ENCODE data around the gene TFDP1. TPM values are rescaled to one million over a fixed set of nuclear protein-coding genes. Genes with fewer than 3 reads are reported as not detected.

Gene TFDP1
- total RNA-seq, 1 donor from 2014 or later: 171 TPM

GRCh38 chr13:113631341-113632095, 47.0 kb downstream of the TFDP1 start:
- H3K27ac Mint-ChIP-seq: no peak overlapping the region

GRCh38 chr13:113632706-113633484, 48.3 kb downstream of the TFDP1 start:
- H3K27ac Mint-ChIP-seq: no peak overlapping the region
- H3K36me3 Mint-ChIP-seq (ENCODE audit: low read depth): peaks cover 49% of the 10 kb centered on the region
- DNase-seq (ENCODE audit: low spot score): no peak
- intact Hi-C loops (cut with micrococcal nuclease): no loop called here
- H3K4me3 Mint-ChIP-seq: no peak overlapping the region
- peaks cover 11% of the 10 kb centered on the region for H3K4me1 Mint-ChIP-seq (ENCODE audit: low read depth)
- no peaks in the 10 kb centered on the region for H3K9me3 Mint-ChIP-seq
- no peaks in the 10 kb centered on the region for H3K27me3 Mint-ChIP-seq (ENCODE audit: insufficient read depth)

More at GRCh38 chr13:113631341-113632095, 47.0 kb downstream of the TFDP1 start:
- no peak overlapping the region for H3K4me3 Mint-ChIP-seq
- H3K36me3 Mint-ChIP-seq (ENCODE audit: low read depth): peaks cover 48% of the 10 kb centered on the region
- peaks cover 11% of the 10 kb centered on the region for H3K4me1 Mint-ChIP-seq (ENCODE audit: low read depth)
- H3K9me3 Mint-ChIP-seq: no peaks in the 10 kb centered on the region
- intact Hi-C loops (cut with micrococcal nuclease): no loop called here
- no peaks in the 10 kb centered on the region for H3K27me3 Mint-ChIP-seq (ENCODE audit: insufficient read depth)
- DNase-seq (ENCODE audit: low spot score): no peak

- Mint-ChIP-seq H3K9me3 (no peaks in the 10 kb centered on the region), H3K27me3 (ENCODE audit: insufficient read depth) (no peaks in the 10 kb centered on the region), H3K27ac (no peak overlapping the region), H3K36me3 (ENCODE audit: low read depth) (peaks cover 50% of the 10 kb centered on the region), H3K4me3 (no peak overlapping the region), H3K4me1 (ENCODE audit: low read depth) (peaks cover 11% of the 10 kb centered on the region)
- DNase-seq (ENCODE audit: low spot score): no peak
- intact Hi-C loops (cut with micrococcal nuclease): no loop called here
Measured at GRCh38 chr13:113633485-113633873, 48.9 kb downstream of the TFDP1 start.

GRCh38 chr13:113634279-113635047, 49.9 kb downstream of the TFDP1 start:
- intact Hi-C loops (cut with micrococcal nuclease): no loop called here
- Mint-ChIP-seq H3K27me3 (ENCODE audit: insufficient read depth) (no peaks in the 10 kb centered on the region), H3K27ac (no peak overlapping the region)

GRCh38 chr13:113635048-113635420, 50.5 kb downstream of the TFDP1 start:
- H3K36me3 Mint-ChIP-seq (ENCODE audit: low read depth): peaks cover 50% of the 10 kb centered on the region
- intact Hi-C loops (cut with micrococcal nuclease): no loop called here

More at GRCh38 chr13:113634279-113635047, 49.9 kb downstream of the TFDP1 start:
- no peak for DNase-seq (ENCODE audit: low spot score)
- no peak overlapping the region for H3K4me3 Mint-ChIP-seq
- H3K4me1 Mint-ChIP-seq (ENCODE audit: low read depth): peaks cover 11% of the 10 kb centered on the region
- no peaks in the 10 kb centered on the region for H3K9me3 Mint-ChIP-seq
- peaks cover 53% of the 10 kb centered on the region for H3K36me3 Mint-ChIP-seq (ENCODE audit: low read depth)

GRCh38 chr13:113635709-113636108, 51.2 kb downstream of the TFDP1 start:
- peaks cover 47% of the 10 kb centered on the region for H3K36me3 Mint-ChIP-seq (ENCODE audit: low read depth)
- H3K9me3 Mint-ChIP-seq: no peaks in the 10 kb centered on the region
- peaks cover 11% of the 10 kb centered on the region for H3K4me1 Mint-ChIP-seq (ENCODE audit: low read depth)
- no peak for DNase-seq (ENCODE audit: low spot score)
- no peak overlapping the region for H3K27ac Mint-ChIP-seq
- no peaks in the 10 kb centered on the region for H3K27me3 Mint-ChIP-seq (ENCODE audit: insufficient read depth)
- intact Hi-C loops (cut with micrococcal nuclease): no loop called here
- no peak overlapping the region for H3K4me3 Mint-ChIP-seq

More at GRCh38 chr13:113635048-113635420, 50.5 kb downstream of the TFDP1 start:
- no peak overlapping the region for H3K27ac Mint-ChIP-seq
- H3K9me3 Mint-ChIP-seq: no peaks in the 10 kb centered on the region
- H3K27me3 Mint-ChIP-seq (ENCODE audit: insufficient read depth): no peaks in the 10 kb centered on the region
- no peak for DNase-seq (ENCODE audit: low spot score)
- H3K4me1 Mint-ChIP-seq (ENCODE audit: low read depth): peaks cover 11% of the 10 kb centered on the region
- no peak overlapping the region for H3K4me3 Mint-ChIP-seq

- Mint-ChIP-seq H3K4me1 (ENCODE audit: low read depth) (peaks cover 11% of the 10 kb centered on the region), H3K27me3 (ENCODE audit: insufficient read depth) (no peaks in the 10 kb centered on the region), H3K27ac (no peak overlapping the region), H3K36me3 (ENCODE audit: low read depth) (peaks cover 46% of the 10 kb centered on the region), H3K9me3 (no peaks in the 10 kb centered on the region), H3K4me3 (no peak overlapping the region)
- no peak for DNase-seq (ENCODE audit: low spot score)
- intact Hi-C loops (cut with micrococcal nuclease): no loop called here
Measured at GRCh38 chr13:113636266-113636963, 51.9 kb downstream of the TFDP1 start.

GRCh38 chr13:113637262-113638160, 53.0 kb downstream of the TFDP1 start:
- DNase-seq (ENCODE audit: low spot score): no peak
- intact Hi-C loops (cut with micrococcal nuclease): no loop called here
- Mint-ChIP-seq H3K27ac (no peak overlapping the region), H3K9me3 (no peaks in the 10 kb centered on the region), H3K4me1 (ENCODE audit: low read depth) (peaks cover 11% of the 10 kb centered on the region), H3K36me3 (ENCODE audit: low read depth) (peaks cover 46% of the 10 kb centered on the region), H3K27me3 (ENCODE audit: insufficient read depth) (no peaks in the 10 kb centered on the region), H3K4me3 (no peak overlapping the region)

GRCh38 chr13:113638173-113638746, 53.7 kb downstream of the TFDP1 start:
- no peak overlapping the region for H3K27ac Mint-ChIP-seq
- no peak overlapping the region for H3K4me3 Mint-ChIP-seq
- no peak for DNase-seq (ENCODE audit: low spot score)
- H3K27me3 Mint-ChIP-seq (ENCODE audit: insufficient read depth): no peaks in the 10 kb centered on the region
- H3K9me3 Mint-ChIP-seq: no peaks in the 10 kb centered on the region
- H3K4me1 Mint-ChIP-seq (ENCODE audit: low read depth): peaks cover 11% of the 10 kb centered on the region
- peaks cover 45% of the 10 kb centered on the region for H3K36me3 Mint-ChIP-seq (ENCODE audit: low read depth)
- intact Hi-C loops (cut with micrococcal nuclease): no loop called here

- no peaks in the 10 kb centered on the region for H3K9me3 Mint-ChIP-seq
- no peak overlapping the region for H3K4me3 Mint-ChIP-seq
- no peak for DNase-seq (ENCODE audit: low spot score)
- no peak overlapping the region for H3K27ac Mint-ChIP-seq
- H3K4me1 Mint-ChIP-seq (ENCODE audit: low read depth): peaks cover 11% of the 10 kb centered on the region
- H3K36me3 Mint-ChIP-seq (ENCODE audit: low read depth): peaks cover 41% of the 10 kb centered on the region
- H3K27me3 Mint-ChIP-seq (ENCODE audit: insufficient read depth): no peaks in the 10 kb centered on the region
- intact Hi-C loops (cut with micrococcal nuclease): no loop called here
Measured at GRCh38 chr13:113638806-113639205, 54.3 kb downstream of the TFDP1 start.

- H3K9me3 Mint-ChIP-seq: no peaks in the 10 kb centered on the region
- no peak for DNase-seq (ENCODE audit: low spot score)
- intact Hi-C loops (cut with micrococcal nuclease): no loop called here
Measured at GRCh38 chr13:113639616-113640262, 55.2 kb downstream of the TFDP1 start.

More at GRCh38 chr13:113639616-113640262, 55.2 kb downstream of the TFDP1 start:
- Mint-ChIP-seq H3K27me3 (ENCODE audit: insufficient read depth) (no peaks in the 10 kb centered on the region), H3K36me3 (ENCODE audit: low read depth) (peaks cover 32% of the 10 kb centered on the region), H3K4me1 (ENCODE audit: low read depth) (peaks cover 1% of the 10 kb centered on the region), H3K4me3 (no peak overlapping the region), H3K27ac (no peak overlapping the region)
